ENCODE data around the gene TAC3.

- TF ChIP-seq CTCF (IDR thresholded peaks at IDR 0.05) (no peak), POLR2A (IDR thresholded peaks at IDR 0.05) (no peak)
Measured at GRCh38 chr12:57031789-57032188, 15.5 kb upstream of the TAC3 start.

All from right lobe of liver (tissue), 4 donors.